Activated effector memory CD4-positive, alpha-beta T cell treated with Interleukin-2 at 50 U/mL for 16 hours (primary cell): ENCODE measurements around the gene REST.
A peak's percentile ranks its signal among the peaks of the same experiment; 100 is the strongest.
"Not testable (repeated sequence)": the region's sequence is repeated elsewhere in the genome, so short reads cannot be mapped to it uniquely, and the experiment has no call there.

Source experiments
- DNase-seq: peaks from one replicate; pipeline ENCODE4 v3.0.0-alpha.2; 2020

Gene REST, protein sequence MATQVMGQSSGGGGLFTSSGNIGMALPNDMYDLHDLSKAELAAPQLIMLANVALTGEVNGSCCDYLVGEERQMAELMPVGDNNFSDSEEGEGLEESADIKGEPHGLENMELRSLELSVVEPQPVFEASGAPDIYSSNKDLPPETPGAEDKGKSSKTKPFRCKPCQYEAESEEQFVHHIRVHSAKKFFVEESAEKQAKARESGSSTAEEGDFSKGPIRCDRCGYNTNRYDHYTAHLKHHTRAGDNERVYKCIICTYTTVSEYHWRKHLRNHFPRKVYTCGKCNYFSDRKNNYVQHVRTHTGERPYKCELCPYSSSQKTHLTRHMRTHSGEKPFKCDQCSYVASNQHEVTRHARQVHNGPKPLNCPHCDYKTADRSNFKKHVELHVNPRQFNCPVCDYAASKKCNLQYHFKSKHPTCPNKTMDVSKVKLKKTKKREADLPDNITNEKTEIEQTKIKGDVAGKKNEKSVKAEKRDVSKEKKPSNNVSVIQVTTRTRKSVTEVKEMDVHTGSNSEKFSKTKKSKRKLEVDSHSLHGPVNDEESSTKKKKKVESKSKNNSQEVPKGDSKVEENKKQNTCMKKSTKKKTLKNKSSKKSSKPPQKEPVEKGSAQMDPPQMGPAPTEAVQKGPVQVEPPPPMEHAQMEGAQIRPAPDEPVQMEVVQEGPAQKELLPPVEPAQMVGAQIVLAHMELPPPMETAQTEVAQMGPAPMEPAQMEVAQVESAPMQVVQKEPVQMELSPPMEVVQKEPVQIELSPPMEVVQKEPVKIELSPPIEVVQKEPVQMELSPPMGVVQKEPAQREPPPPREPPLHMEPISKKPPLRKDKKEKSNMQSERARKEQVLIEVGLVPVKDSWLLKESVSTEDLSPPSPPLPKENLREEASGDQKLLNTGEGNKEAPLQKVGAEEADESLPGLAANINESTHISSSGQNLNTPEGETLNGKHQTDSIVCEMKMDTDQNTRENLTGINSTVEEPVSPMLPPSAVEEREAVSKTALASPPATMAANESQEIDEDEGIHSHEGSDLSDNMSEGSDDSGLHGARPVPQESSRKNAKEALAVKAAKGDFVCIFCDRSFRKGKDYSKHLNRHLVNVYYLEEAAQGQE

DNA sequence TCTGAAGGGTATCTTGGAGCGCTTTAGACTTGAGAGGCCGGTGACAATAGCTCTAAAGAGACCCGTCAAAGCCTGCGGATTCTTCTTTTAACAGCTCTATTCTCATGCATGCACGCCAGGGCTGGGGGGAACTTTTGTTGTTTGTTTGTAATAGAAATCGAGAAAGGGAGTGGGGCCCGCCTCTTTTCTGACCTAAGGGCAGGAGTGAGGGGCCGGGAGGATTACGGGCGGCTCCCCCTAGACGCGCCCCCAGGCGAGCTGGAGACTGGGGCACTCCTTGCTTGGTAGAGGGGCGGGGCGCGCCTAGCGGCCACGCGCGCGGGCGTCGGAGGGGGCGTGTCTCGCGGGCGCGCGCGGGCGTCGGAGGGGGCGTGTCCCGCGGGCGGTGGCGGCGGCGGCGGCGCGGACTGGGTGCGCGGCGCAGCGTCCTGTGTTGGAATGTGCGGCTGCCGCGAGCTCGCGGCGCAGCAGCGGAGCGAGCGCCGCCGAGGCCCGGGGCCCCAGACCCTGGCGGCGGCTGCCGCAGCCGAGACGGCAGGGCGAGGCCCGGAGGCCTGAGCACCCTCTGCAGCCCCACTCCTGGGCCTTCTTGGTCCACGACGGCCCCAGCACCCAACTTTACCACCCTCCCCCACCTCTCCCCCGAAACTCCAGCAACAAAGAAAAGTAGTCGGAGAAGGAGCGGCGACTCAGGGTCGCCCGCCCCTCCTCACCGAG is at the start of gene REST:
REST (plus strand) TSS at position 412 of the 717 bp plus-strand sequence. CDS start 2,739 bp downstream, outside the sequence.
- peak; percentile 84 for DNase-seq

DNA sequence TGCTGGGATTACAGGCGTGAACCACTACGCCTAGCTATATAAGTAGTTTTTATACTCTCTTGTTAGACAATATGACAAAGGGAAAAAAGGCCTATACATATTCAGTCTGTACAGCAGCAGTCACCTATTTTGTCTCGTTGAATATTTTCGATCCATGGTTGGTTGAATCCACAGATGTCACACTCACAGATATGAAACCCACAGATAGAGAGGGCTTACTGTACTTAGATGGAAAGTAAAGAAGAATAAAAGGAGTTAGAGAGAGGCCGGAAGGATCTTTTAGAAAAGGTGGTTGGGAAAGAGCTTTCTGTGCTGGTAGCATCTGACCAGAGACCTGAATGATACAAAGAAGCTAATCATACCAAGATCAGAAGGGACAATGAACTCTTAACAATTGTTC is 47.9 kb upstream of the REST start:
- no peak for DNase-seq

DNA sequence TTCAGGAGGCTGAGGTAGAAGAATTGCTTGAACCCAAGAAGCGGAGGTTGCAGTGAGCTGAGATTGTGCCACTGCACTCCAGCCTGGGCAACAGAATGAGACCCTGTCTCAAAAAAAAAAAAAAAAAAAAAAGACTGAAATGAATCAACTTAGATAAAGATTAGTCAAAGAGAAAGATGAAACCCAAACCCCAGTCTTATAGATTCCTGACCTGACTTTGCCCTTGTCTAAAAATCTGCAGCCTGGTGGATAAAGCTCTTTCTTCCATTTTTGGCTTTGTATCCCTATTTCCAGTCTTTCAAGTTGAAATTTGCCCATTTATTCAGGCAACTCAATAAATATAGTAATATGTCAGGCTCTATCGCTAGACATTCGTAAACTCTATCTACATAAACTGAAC is 46.9 kb upstream of the REST start:
- no peak for DNase-seq

DNA sequence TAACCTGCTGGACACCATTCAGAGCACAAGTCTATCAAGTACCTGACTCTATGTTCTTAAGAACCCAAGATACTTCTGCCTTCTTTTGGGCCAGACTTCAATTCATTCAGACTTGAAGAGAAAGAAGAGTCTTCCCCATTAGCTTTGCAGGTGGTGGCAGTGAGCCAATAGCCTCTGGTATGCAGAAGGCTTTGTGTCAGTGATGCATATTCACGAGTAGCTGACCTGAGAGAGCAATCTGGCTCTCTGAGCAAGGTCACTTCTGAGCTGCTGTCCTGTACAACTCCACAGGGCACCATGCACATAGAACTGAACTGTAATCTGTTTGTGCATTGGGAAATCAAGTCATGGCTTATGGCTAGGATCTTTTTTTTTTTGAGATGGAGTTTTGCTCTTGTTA is 46.3 kb upstream of the REST start:
- DNase-seq, result no peak

DNA sequence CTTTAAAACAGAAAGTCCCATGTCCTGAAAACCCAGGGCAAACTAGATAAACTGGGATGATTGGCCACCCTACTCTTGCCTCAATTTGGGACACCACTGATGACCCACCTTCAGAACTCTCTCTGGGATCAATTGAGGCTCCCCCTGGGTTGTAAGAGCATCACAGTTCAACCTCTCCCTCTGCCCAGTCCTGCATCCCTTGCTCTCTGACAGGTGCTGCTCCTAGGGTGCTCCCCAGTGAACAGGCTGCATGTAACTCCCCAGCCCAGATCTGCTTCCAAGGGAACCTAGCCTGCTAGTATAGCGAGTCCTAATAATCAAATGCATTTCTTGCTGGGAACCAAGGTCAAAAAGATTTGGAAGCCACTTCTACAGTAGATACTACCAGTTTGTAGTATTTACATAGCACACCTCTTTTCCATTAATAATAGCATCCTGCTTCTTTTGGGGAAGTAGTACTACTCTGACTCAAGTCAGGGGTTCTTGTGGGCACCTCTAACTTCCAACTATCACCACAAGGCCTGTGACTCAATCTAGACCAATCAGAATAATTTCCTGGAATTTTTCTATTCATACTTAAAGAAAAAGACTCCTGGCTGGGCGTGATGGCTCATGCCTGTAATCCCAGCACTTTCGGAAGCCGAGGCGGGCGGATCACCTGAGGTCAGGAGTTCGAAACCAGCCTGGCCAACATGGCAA is 44.1 kb upstream of the REST start:
- DNase-seq, result no peak

DNA sequence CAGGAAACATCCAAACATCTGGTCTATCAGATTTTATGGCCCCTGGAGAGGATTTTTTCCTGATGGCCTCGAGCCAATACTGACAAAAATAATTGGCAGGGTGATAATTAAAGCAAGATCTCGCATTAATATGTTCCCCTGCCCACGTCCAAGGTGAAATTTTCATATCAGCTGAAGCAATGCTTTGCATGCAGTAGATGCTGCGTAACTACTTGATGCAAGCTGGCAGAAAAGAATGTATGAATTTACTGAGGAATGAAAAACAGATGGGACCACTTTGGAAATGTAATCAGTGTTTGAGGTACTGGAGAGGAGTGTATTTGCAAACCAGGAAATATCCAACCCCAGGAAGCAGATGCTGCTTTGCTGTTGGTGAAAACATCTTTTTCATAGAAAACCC is 36.8 kb upstream of the REST start:
- DNase-seq, result no peak

DNA sequence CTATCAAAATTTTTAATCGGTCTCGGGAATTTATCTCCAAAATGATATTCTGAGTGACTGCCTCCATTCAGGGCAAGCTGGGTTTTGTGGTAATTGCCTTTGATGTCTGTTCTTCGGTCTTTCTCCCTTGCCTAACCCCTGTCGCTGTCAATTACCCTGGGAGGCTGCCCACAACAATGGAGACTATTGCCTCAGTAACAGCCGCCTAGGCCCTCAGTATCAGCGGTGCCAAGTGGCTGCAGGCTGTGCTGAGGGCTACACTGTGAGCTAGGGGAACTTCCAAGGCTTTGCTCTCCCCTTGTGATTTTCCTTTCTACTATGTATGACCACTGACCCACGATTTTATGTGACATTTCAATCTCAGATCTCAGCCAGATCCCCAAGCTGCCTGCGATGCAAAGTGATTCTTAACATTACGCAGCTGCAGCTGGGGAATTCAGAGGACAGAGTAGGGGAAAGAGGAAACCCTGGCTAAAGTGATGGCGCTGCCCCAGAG is 36.3 kb upstream of the REST start:
- no peak for DNase-seq

DNA sequence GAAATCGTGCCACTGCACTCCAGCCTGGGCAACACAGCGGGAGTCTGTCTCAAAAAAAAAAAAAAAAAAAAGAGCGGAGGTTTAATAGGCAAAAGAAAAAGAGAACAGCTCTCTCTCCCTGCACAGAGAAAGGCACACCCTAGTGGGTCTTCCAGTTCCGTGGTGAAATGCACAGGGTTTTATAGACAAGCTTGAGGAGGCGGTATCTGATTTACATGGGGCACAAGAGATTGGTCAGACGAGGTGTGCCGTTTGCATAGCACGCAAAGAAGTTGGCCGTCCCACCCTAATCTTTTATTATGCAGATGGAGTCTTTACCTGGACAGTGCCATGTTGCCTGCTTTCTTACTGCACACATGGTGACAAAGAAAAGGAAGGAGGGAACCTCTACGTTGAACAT is 33.5 kb upstream of the REST start:
- no peak for DNase-seq

DNA sequence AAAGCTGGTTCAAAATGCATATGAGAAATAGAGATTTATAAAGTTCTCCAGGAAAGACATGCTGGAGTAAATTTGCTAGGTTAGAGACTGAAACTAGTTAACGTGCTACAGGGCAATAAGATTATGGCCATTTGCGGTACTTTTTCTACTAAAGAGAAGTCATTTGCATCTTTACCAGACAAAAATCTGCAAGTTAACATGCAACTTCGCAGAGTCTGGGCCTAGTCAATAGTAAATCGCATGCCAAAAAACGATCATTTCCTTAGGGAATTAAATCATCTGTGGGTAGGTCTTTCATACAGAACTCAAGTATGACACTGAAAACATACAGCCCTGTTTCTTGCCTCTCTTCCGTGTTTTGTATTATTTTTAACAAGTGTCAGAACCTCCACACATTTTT is 32.8 kb upstream of the REST start:
- DNase-seq, result no peak

DNA sequence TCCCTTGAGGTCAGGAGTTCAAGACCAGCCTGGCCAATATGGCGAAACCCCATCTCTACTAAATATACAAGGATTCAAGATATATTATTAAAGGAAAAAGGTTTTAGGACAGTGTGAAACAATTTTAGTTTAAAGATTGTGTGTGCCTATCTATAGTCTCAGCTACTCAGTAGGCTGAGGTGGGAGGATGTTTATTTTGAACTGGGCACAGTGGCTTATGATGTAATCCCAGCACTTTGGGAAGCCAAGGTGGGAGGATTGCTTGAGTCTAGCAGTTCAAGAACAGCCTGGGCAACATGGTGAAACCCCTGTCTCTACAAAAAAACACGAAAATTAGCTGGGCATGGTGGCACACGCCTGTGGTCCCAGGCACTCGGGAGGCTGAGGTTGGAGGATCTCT is 31.4 kb upstream of the REST start:
- DNase-seq, result no peak

DNA sequence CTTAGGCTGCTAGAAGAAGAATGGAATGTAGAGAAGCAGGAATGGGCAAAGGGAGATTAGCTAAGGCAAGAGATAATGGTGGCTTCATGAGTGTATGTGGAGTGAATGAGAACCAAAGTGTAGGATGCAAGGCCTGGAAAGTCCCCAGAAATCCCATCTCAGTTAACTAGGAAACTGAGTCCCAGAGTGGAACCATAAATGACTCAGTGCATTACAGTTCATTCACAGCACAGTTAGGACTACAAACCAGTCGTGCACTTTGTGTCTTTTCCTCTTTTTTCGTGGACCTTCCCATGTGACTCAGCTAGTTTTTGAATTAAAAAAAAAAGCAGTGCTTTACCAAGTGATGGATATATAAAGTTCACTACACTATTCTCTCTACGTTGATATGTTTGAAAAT is 27.7 kb upstream of the REST start:
- DNase-seq, result no peak

DNA sequence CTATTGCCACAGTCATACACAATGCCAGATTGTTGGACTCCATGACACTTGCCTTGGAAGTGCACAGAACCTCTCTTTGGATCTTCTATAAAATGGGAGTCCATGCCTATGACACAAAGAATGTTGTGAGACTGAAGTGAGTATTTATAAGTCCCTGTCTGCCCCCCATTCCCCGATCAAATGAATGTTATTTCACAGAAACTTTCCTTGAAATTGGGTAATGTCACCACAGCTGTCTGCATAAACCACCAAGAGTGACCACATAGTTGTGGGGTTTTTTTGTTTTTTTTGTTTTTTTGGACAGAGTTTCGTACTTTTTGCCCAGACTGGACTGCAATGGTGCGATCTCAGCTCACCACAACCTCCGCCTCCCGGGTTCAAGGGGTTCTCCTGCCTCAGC is 27.1 kb upstream of the REST start:
- DNase-seq, result no peak

DNA sequence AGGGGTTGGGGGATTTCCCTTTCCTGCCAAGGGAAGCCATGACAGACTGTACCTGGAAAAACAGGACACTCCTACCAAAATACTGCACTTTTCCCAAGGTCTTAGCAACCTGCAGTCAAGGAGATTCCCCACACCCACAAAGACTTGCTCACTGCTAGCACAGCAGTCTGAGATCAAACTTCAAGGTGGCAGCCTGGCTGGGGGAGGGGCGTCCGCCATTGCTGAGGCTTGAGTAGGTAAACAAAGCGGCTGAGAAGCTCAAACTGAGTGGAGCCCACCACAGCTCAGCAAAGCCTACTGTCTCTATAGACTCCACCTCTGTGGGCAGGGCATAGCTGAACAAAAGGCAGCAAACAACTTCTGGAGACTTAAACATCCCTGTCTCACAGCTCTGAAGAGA is 23.2 kb upstream of the REST start:
- not testable (repeated sequence) for DNase-seq

DNA sequence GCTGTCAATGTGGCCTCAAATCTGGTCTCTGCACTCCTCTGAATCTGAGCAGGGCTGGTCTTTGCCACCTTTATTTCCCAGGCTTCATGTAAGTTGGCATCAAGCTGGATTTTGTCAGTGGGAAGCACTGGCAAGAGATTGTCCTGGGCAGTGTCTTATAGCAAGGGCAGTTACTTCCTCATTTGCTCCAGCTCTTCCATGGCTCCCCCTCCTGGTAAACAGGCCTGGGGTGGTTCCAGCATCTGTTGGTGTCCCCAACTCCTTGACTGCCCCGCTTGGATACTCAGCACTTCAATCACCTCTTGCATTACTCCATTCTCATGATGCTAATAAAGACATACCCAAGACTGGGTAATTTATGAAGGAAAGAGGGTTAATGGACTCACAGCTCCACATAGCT is 15.0 kb upstream of the REST start:
- DNase-seq, result no peak

DNA sequence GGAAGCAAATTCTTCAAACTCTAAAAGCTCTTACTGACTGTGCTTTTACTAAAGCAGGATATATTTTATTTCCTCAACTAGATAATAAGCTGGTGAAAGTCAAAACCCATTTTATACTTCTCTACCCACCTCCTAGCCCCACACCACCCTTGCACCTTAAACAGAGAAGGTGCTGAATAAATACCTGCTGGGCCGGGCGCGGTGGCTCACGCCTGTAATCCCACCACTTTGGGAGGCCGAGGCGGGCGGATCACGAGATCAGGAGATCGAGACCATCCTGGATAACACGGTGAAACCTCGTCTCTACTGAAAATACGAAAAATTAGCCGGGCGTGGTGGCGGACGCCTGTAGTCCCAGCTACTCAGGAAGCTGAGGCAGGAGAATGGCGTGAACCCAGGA is 9.9 kb upstream of the REST start:
- DNase-seq, result not testable (repeated sequence)

DNA sequence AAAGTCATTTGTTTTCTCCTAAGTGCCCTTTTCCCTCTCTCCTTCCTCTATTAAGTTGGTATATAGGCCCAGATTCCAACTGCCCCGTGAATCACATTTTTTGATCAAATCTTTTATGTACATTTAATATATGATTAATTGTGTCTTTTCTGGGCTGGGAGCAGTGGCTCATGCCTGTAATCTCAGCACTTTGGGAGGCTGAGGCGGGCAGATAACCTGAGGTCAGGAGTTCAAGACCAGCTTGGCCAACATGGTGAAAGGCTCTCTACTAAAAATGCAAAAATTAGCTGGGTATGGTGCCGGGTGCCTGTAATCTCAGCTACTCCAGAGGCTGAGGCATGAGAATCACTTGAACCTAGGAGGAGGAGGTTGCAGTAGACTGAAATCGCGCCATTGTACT is 7.5 kb upstream of the REST start:
- not testable (repeated sequence) for DNase-seq

DNA sequence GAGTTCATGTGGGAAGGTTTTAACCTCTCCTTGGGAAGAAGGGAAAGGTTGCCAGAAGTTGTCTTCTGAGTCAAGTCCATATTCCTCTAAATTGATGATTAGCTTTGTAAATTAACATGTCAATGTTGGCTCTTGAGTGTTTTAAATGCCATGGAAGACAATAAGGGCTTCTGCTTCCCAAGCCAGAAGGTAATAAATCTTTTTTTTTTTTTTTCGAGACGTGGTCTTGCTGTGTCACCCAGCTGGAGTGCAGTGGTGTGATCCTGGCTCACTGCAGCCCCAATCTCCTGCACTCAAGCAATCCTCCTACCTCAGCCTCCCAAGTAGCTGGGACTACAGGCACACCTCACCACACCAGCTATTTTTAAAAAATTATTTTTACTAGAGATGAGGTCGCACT is 5.0 kb upstream of the REST start:
- DNase-seq, result no peak

DNA sequence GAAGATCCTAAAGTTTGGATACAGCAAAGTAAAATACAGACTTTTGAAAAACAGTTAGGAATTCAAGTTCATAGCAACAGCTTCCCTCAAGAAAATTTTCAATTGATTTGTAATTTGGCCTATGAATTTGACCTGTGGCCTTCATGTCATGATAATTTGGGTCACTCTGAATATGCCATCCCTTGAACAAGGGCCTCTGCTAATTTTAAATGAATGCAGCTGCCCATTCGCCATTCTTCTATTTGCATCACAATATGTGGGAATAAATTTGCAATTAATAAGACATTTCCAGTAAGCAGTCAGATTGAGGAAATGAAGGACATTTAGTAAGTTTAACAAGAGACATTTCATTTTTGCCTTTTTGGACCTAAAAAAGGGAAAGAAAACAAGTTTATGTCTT is 1.9 kb upstream of the REST start:
- no peak for DNase-seq

DNA sequence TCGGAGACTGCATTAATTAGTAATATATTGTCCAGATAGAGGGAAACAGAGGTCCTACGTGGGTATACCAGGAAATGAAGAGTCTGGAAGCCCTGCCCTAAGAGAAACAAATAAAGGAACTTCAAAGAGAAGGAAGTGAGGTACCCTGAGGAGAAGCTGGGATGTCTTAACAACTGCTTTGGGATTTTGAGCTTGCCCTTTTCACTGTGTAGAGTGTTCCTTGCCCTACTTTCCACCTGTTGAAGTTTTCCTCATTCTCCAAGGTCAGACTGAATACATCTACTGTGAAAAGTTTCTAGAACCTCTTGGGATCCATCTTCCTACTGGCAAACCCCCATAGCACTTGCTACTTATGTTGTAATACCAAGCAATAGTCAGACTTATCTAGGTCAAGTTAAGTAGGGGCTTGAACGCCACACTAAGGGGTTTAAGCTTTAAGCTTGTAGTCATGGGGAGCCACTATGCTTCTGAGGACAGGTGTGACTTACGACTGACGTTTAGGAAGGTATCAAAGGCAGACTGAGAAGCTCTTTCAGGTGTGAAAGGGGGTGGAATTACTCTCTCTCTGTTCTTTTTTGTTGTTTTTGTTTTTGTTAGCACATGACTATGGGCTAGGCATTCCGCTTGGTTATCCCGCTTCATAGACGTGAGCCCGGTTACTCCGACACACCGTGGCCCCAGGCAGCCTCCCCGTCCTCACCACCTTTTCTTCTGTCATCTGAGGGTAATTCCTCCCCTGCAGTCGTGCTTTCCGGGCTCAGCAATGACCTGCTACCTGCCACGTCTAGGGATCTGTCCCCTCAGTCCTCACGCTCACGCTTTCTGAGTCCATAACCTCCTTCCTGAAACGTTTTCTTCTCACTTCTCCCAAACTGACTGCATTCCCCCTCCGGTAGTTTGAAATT is 959 bp upstream of the REST start:
- peak; percentile 4 for DNase-seq

DNA sequence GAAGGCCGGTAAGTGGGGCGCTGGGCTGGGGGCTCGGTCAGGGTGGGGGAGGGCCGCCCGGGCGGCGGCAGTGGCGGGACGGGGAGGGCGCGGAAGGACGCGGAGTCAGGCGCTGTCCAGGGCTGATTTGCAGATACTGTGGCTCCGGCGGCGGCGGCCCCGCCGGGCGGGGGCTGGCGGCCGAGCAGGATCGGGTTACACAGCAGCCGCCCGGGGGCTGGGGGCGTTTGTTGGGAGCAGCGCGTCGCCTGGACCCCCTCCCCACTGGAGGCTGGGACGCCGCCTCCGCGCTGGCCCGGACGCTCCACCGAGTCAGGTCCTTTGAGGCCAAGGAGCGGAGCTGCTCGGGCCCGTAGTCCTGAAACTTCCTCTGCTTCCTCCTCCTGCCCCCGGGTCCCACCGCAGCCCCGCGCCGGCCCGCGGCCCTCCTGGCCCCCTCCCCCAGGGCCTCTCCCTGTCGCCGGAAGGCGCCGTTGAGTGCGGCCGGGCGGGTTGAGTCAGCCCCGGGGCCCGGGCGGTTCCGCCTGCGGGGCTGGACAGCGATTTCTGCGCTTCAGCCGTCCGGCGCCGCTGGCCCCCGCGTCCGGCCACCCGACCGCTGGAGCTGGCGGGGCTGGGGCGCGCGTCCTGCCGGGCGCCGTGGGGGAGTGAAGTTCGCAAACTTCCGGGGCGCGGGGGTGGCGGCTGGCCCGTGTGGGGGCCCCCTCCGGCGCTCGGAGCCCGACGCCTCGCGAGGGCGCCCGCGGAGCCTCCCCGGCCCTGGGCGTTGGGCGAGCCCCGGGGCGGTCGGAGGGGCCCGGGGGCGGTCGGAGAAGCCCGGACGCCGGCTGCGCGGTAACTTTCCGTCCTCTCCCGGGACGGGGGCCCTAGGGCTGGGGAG is 746 bp downstream of the REST start:
- DNase-seq, result peak; percentile 63
